SKM-1 (cell line): Measurements from ENCODE around the gene SLC39A9.
"Not testable (repeated sequence)": the region's sequence is repeated elsewhere in the genome, so short reads cannot be mapped to it uniquely, and the experiment has no call there.

ENCODE experiments used
- DNase-seq: peaks from one replicate; lab custom pipeline; 2025; ENCODE audit not compliant: unreplicated experiment; lab: John Stamatoyannopoulos, UW

The SLC39A9 gene

DNA sequence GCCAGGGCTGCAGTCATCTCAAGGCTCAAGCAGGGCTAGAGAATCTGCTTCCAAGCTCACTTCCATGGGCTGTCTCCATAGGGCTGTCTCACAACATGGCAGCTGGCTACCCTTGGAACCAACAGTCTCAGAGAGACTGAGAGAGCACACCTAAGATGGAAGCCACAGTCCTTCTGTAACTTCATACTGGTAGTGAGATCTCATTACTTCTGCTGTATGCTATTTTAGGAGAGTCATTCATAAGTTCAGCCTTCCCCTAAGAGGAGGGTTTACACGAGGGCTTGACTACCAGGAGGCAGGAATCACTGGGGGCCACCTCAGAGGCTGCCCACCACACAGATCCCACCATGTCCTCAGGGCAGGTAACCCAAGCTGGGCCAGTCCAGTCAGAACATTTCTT lies 30.1 kb upstream of the SLC39A9 start:
- DNase-seq = no peak

DNA sequence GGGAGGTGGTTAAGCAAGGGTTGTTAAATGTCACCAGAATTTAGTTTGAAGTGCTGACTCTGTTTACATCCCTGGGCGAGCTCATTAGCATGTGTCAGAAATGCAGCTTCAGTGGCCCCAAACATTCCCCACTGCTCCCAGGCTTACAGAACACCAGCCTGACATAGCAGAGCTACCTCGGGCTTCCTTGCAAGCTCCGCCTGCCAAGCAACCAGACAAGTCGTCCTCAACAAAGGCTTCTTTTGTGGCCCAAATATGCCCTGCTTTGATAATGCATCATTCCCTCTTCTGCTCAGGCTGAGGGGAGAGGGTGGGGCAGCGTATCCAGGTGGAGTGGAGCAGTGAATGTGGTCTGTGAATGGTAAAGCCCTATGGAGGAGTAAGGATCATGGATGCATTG lies 28.4 kb upstream of the SLC39A9 start:
- no peak for DNase-seq

DNA sequence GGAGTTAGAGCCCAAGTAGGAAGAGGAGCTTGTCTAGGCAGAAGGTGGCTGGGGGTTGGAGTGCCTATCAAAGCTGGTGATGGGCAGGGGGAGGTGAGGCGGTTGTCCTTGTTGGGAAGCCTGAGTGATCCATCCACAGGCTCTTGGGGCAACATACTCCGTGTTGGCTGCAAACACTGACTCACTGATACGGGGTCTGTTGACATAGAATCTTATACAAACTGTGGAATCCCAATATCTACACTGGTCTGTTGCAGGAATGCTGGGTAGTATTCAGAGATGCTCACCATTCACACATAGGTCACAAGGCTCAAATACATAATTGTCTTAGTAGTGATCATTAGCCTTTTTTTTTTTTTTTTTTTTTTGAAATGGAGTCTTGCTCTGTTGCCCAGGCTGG lies 26.3 kb upstream of the SLC39A9 start:
- DNase-seq = no peak

DNA sequence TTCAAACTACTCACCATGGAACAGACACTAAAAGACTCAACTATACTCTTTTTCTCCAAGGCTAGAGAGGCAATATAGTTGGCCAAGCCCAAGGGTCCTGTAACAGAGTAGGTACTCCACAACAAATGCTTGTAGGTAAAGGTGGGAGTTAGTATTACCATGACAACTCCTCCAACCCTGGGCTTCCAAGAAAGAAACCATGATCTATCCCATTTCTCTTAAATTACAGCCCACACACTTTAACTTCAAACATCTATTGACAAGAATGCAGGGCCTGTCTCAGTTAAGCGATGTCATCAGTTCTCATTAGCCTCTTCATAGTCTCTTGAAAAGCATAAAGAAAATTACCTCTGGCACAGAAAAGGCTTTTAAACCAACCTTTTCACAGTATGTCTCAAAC lies 25.4 kb upstream of the SLC39A9 start:
- no peak for DNase-seq

DNA sequence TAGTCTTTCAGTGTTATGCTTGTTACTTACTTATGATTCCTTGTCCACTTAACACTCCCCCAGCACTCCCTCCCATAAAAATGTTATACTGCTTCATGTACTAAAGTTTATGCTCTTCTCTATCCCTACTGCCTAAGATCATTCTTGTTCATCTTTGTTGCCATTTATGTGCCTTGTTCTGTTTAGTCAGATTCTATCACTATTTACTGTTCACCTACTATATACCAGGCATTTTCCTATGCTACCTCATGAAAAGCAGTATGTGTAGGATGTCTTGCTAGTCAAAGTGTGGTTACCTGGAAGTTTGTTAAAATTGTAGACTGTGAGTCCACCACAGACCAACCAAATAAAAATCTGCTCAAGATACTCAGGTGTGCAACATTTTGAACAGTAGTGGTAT lies 24.3 kb upstream of the SLC39A9 start:
- no peak for DNase-seq

DNA sequence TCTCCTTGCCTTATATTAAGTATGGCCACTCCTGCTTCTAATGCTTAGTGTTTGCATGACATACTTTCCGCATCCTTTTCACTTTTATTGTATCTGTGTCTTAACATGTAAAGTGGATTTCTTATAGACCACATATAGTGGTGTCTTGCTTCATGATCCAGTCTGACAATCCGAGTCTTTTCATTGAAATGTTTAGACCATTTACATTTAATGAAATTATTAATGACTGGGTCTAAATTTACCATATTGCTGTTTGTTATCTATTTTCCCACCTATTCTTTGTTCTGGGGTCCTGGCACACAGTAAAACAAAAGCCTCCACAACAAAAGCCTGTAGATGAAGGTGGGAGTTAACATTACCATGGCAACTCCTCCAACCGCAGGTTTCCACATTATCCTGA lies 23.3 kb upstream of the SLC39A9 start:
- no peak for DNase-seq

DNA sequence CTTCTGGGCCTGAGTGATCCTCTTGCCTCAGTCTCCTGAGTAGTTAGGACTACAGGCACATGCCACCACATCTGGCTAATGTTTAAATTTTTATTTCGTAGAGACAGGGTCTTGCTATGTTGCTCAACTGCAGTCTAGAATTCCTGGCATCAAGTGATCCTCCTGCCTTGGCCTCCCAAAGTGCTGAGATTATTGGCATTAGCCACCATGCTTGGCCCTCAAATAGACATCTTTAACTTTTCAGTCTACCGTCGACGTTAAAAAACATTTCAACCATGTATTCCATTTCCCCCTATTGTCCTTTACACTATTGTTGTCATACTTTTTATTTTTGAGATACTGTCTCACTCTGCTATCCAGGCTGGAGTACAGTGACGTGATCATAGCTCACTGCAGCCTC lies 22.8 kb upstream of the SLC39A9 start:
- DNase-seq = no peak

DNA sequence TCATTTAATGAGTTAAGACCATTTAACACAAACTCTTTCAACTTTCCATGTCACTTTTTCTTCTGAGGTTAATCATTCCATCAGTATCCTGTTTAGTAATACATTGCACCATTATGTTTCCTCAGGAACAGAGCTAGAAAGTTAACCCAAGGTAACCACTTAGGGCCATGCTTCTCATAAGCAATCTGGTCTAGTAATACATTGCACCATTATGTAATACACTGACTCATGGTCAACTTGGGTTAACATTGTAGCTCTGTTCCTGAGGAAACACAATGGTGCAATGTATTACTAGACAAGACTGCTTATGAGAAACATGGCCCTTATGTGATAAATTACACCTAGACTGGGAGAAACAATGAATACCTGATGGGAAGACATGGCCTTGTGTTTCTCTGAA lies 22.1 kb upstream of the SLC39A9 start:
- DNase-seq = peak; percentile 31

DNA sequence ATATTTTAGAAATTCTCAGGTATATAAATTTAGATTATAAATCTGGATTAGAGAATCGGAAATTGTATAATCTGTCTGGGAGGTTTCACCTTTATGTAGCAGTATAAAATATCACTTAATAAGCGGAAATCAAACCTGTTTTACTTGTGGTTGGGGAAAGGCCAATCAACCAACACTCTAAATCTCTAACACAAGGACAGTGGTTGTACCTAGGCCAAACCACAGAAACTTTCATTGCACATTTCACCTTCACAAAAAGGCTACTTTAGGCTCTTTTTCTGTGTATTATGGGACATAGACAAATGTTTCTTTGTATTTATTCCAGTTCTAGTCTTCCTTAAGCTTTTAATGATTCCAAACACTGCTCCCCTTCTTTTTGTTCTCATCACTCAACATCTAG lies 20.2 kb upstream of the SLC39A9 start:
- no peak for DNase-seq

DNA sequence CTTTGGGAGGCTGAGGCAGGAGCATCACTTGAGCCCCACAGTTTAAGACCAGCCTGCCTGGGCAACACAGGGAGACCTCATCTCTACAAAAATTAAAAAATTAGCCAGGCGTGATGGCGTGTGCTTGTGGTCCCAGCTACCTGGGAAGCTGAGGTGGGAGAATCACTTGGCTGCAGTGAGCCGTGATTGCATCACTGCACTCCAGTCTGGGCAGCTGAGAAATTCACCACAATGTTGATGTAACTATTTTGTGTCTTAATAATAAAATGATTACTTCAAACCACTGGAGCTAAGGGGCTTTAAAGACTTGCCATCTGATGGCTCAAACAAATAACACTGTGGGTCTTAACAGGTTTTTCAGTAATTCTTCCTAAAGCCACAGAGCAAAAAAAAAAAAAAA lies 11.2 kb upstream of the SLC39A9 start:
- DNase-seq = no peak

DNA sequence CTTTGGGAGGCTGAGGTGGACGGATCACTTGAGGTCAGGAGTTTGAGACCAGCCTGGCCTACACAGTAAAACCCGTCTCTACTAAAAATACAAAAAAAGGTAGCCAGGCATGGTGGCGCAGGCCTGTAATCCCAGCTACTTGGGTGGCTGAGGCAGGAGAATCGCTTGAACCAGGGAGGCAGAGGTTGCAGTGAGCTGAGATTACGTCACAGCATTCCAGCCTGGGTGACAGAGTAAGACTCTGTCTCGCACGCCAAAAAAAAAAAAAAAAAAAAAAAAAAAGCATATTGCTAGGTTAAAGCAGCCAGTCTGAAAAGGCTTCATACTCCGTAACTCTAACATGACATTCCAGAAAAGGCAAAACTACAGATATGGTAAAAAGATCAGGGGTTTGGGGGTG lies 7.1 kb upstream of the SLC39A9 start:
- not testable (repeated sequence) for DNase-seq

DNA sequence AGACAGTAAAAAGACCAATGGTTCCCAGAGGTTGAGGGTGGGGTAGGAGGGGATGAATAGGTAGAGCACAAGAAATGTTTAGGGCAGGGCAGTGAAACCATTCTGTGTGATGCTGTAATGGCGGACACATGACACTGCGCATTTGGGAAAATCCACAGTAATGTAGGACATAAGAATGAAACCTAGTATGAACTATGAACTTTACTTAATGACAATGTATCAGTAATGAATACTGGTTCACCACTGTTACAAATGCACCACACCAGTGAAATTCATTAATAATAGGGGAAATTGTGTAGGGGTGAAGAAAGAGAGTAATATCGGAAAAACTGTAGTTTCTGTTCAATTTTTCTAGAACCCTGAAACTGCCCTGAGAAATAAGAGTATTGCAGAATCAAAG lies 6.0 kb upstream of the SLC39A9 start:
- no peak for DNase-seq

DNA sequence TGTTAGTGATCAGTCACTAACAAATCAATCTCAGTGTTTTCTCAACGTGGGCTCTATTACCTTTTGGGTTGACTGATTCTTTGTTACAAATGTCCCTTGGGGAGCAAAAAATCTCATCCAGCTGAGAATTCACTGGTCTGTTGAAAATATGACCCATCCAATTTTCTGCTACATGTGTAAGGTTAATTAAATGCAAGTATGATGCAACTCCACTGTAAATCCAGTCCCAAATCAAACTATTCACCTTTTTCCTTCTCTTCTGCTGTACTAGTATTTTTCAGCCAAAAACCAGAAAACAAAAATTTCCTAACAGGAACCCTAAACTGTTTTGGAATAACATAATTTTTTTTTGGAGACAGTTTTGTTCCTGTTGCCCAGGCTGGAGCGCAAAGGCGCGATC lies 2.6 kb upstream of the SLC39A9 start:
- DNase-seq = no peak

DNA sequence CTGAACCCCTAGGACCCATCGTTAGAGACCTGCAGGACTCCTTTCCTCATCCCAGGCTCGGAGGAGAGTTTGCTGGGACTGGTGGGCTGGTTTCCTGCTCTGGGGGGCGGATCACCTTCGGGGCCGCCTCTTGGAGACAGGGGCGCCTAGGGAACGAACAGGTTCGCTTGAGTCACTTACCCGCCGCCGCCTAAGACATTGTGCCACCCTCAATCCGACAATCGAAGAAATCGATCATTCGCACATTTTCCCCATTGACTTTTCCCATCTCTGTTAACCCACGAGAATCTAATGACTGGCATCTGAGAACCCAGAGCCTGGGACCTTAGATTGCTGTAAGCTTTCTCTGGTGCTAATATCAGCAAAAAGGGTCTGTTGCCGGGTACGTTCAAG lies 322 bp downstream of the SLC39A9 start:
- no peak for DNase-seq

DNA sequence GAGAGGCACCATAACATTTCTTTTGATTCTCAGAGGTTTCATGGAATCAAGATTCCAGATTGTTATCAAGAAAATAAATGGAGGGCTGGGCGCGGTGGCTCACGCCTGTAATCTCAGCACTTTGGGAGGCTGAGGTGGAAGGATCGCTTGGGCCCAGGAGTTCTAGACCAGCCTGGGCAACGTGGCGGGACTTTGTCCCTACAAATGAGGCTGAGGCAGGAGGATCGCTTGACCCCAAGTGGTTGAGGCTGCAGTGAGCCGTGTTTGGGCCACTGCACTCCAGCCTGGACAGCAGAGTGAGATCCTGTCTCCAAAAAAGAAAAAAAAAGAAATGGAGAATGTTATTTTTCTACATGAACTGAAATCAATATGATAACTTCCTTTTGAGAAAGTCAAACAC lies 1.3 kb downstream of the SLC39A9 start:
- no peak for DNase-seq

DNA sequence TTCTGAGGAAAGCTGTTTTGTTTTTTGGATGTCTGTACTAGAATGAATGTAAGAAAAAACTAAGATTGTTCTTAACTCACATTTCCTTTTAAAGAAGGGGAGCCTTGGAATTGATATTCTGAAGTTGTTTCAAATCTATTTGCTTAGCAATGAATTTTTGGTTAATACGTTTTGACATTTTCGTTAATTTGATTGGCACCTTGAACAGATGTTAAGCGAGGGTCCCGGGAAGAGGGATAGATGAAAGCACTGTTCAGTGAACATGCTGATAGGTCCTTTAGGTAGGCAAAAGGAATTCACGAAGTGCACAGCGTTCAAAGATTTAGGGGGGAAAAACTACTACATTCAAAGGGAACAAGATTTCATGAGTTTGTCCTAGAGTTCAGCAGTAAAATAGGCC lies 1.7 kb downstream of the SLC39A9 start:
- no peak for DNase-seq

DNA sequence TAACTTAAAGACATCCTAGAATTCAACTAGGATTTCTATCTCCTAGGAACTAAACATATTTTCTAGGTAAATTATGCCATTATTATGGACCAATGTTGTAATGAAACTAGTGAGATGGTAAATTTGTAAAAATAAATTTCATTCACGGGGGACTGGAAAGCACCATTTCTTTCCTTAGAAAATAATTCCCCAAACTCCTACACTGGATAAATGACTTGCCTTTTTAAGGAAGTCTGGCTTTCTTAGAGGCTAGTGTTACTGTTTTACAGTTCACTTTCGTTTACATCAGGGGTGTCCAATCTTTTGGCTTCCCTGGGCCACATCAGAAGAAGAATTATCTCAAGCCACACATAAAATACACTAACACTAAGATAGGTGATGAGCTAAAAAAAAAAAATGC lies 3.3 kb downstream of the SLC39A9 start:
- DNase-seq = no peak

DNA sequence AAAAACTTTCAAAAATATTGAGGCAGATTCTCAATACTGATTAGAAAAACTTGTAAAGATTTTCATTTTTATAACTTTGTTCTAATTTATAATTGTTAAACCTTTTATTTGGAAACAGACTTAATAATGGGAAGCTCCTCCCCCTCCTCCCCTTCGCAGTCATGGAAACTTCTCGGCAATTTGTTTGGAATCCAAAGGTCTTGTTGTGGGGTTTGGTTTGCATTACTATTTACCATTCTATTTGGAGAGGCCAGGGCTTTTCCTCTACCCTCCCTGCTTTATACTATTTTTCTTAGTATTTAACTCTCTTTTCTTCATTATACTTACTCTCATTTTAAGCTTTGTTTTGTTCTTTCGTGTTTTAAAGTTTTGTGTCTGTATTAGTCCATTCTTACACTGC lies 6.0 kb downstream of the SLC39A9 start:
- DNase-seq = no peak

DNA sequence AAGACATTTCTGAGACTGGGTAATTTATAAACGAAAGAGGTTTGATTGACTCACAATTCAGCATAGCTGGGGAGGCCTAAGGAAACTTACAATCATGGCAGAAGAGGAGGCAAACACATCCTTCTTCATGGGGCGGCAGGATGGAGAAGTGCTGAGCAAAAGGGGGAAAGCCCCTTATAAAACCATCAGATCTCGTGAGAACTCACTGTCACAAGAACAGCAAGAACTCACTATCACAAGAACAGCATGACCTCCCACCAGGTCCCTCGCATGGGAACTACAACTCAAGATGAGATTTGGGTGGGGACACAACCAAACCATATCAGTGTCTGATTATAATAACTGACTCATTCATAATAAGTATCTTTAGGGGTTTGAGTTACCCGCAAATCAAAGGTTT lies 6.4 kb downstream of the SLC39A9 start:
- DNase-seq = no peak

DNA sequence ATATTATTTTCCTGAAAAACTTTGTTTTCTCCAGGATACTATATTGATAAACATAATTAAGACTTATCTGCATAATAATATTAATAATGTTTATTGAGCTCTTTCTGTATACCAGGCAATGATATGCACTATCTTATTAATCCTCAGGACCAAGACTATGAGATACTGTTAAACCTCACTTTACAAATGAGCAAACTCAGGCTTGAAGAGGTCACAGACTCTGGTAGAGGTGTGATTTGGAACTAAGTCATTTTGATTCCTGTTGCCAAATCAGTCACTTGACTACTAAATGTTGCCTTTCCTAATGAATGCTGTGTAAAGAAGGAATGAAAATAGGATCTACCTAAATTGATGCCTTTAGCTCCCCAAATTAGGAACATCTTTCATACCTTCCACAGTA lies 7.3 kb downstream of the SLC39A9 start:
- DNase-seq = no peak

DNA sequence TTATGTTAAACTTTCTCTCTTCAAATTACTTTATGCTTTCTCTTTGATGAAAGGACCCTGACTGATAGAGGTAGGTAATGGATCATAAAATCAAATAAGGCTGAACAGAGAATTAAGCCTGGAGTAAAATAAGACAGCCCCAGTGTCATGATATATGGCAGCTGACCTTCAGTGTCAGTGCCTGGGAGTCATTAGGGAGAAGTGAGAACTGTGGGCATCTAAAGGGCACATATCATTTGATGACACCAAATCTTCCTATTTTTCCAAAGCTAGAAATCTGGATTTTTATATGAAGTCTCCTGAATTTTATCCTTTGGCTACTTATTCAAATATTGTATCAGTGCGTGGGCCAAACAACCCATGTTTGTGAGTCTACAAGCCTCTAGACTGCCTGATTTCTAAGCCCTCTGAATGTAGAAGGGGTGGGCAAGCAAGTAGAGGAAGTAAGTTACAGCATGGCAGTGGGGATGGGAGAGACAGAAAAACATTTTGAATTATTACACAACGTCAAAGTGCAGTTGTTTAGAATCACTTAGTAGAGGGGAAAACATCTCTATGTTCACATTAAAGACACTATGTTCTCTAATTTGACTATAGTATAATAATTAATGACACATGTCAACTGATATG lies 10.0 kb downstream of the SLC39A9 start:
- DNase-seq = no peak

DNA sequence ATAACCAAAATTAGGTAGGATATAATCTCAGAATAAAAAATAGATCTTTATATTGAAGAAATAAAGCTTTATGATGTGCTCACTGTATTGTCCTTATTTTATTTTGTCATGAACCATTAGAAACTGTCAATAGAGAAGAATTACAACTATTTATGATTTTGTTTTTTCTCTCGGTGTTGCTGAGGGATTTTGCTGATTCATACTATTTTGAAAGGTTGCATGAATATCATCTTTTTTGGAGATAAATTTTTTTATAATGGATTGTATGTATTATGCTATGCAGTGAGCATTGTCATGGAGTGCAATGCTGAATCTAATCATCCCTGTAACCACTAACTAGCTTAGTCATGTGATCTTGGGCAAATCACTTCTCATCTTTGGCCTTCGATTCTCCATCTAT lies 15.0 kb downstream of the SLC39A9 start:
- DNase-seq = no peak

DNA sequence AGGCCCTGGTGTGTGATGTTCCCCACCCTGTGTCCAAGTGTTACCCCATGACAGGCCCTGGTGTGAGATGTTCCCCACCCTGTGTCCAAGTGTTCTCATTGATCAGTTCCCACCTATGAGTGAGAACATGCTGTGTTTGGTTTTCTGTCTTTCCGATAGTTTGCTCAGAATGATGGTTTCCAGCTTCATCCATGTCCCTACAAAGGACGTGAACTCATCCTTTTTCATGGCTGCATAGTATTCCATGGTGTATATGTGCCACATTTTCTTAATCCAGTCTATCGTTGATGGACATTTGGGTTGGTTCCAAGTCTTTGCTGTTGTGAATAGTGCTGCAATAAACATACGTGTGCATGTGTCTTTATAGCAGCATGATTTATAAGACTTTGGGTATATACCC lies 17.6 kb downstream of the SLC39A9 start:
- DNase-seq = not testable (repeated sequence)

DNA sequence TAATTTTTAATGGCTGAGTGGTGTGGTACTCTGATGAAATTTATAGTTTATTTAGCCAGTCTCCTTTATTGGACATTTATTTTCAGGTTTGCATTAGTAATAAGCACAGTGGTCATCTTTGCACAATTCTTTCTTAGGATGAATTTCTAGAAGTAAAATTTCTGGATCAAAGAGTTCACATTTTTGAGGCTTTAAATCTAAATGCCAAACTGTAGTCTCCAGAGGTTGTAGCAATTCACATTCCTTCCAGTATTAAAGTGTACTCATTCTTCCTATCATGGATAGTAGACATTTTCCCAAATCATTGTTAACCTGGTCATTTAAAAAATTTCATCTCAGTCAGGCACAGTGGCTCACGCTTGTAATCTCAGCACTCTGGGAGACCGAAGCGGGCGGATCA lies 24.8 kb downstream of the SLC39A9 start:
- DNase-seq = no peak
